A549 (cell line): ENCODE results near the gene DCLK1.
A peak's percentile ranks its signal among the peaks of the same experiment; 100 is the strongest.

Experiments
- BCL3 ChIP-seq: fragments of >200 bp; sonication (Bioruptor Twin); formaldehyde crosslinking; IDR thresholded peaks from 3 replicates; pipeline ENCODE4 v1.6.1; 2016
- CTCF ChIP-seq: fragments of >200 bp; sonication (Bioruptor Twin); formaldehyde crosslinking; IDR thresholded peaks from 3 replicates; pipeline ENCODE4 v1.5.1; 2016
- EP300 ChIP-seq, 2 experiments: fragments of >200 bp; sonication (Bioruptor Twin); formaldehyde crosslinking; IDR thresholded peaks; 2 replicates in 1 of 2; 3 replicates in 1 of 2; pipeline ENCODE4 v1.6.1; 2016 to 2017
- JUN ChIP-seq, 2 experiments: fragments of >200 bp; sonication (Bioruptor Twin); formaldehyde crosslinking; IDR thresholded peaks; 2 replicates in 1 of 2; 3 replicates in 1 of 2; pipeline ENCODE4 v1.6.1; 2016 to 2017
- JUNB ChIP-seq: fragments of >200 bp; sonication (Bioruptor Twin); formaldehyde crosslinking; IDR thresholded peaks from 2 replicates; pipeline ENCODE4 v1.6.1; 2016
- MAX ChIP-seq: IDR thresholded peaks from 2 replicates; pipeline ENCODE4 v1.6.1; 2012
- NR3C1 ChIP-seq: fragments of >200 bp; sonication (Bioruptor Twin); formaldehyde crosslinking; IDR thresholded peaks from 3 replicates; pipeline ENCODE4 v1.6.1; 2017
- POLR2A ChIP-seq: IDR thresholded peaks from 2 replicates; pipeline ENCODE4 v1.6.1; 2012; ENCODE audit warnings: mild to moderate bottlenecking, low read length
- RFX5 ChIP-seq: fragments of 450-650 bp; IDR thresholded peaks from 2 replicates; pipeline ENCODE4 v1.7.1; 2014; ENCODE audit warnings: antibody characterized with exemption, mild to moderate bottlenecking, moderate library complexity
- RNF2 ChIP-seq: fragments of 200-600 bp; sonication (generic); IDR thresholded peaks from 2 replicates; pipeline ENCODE4 v1.6.1; 2016; ENCODE audit warnings: low read depth, mild to moderate bottlenecking, antibody characterized with exemption, moderate library complexity, borderline replicate concordance
- ZFP36 ChIP-seq: fragments of 450-650 bp; IDR thresholded peaks from 2 replicates; pipeline ENCODE4 v1.6.1; 2014; ENCODE audit warnings: borderline replicate concordance; ENCODE audit not compliant: partially characterized antibody

GRCh38 chr13:35961461-35962220, 169.5 kb downstream of the DCLK1 start:
- TF ChIP-seq CTCF: peak; percentile 26; the same call in 2 of the 3 replicates
- TF ChIP-seq NR3C1: no peak
- TF ChIP-seq JUN (IDR thresholded peaks at IDR 0.05): no peak
- no peak for TF ChIP-seq POLR2A
- no peak for TF ChIP-seq JUNB
- TF ChIP-seq EP300 (IDR thresholded peaks at IDR 0.05): no peak
- TF ChIP-seq RFX5: no peak
- TF ChIP-seq ZFP36: no peak
- TF ChIP-seq RNF2: no peak
- no peak for TF ChIP-seq BCL3
- no peak for TF ChIP-seq MAX
